Activated CD4-positive, alpha-beta T cell treated with anti-CD3 and anti-CD28 coated beads for 48 hours (primary cell): Measurements from ENCODE around the gene UPK1A.

Source experiments
- DNase-seq: peaks from one replicate; pipeline ENCODE4 v3.0.0-alpha.2; 2020

UPK1A gene

GRCh38 chr19:35666251-35666913, at the start of gene UPK1A:
TSS of gene UPK1A (plus strand) at chr19:35666517. CDS start at chr19:35666813, 296 bp downstream.
- DNase-seq = no peak

GRCh38 chr19:35618857-35619256, 47.5 kb upstream of the UPK1A start:
- DNase-seq = no peak

GRCh38 chr19:35619290-35619923, 46.9 kb upstream of the UPK1A start:
- DNase-seq = no peak

GRCh38 chr19:35620001-35620400, 46.3 kb upstream of the UPK1A start:
- no peak for DNase-seq

- DNase-seq = no peak
Measured at GRCh38 chr19:35621708-35622107, 44.6 kb upstream of the UPK1A start.

GRCh38 chr19:35622750-35623149, 43.6 kb upstream of the UPK1A start:
- no peak for DNase-seq

GRCh38 chr19:35623327-35624010, 42.8 kb upstream of the UPK1A start:
- no peak for DNase-seq

GRCh38 chr19:35628264-35628564, 38.1 kb upstream of the UPK1A start:
- no peak for DNase-seq

- DNase-seq = peak; percentile 97
Measured at GRCh38 chr19:35628565-35629331, 37.6 kb upstream of the UPK1A start, which contains the start of gene RBM42. TSS of gene RBM42 (plus strand) at chr19:35629036. CDS start at chr19:35629154, 118 bp downstream.

- DNase-seq = no peak
Measured at GRCh38 chr19:35629332-35629633, 37.0 kb upstream of the UPK1A start.

- no peak for DNase-seq
Measured at GRCh38 chr19:35633727-35634440, 32.4 kb upstream of the UPK1A start.

- DNase-seq = no peak
Measured at GRCh38 chr19:35636651-35637050, 29.7 kb upstream of the UPK1A start.

GRCh38 chr19:35637165-35637564, 29.2 kb upstream of the UPK1A start:
- DNase-seq = no peak

- DNase-seq = no peak
Measured at GRCh38 chr19:35639321-35639639, 27.0 kb upstream of the UPK1A start.

- no peak for DNase-seq
Measured at GRCh38 chr19:35639863-35640262, 26.5 kb upstream of the UPK1A start.

GRCh38 chr19:35641515-35642151, 24.7 kb upstream of the UPK1A start, which contains the start of gene ETV2:
TSS of gene ETV2 (plus strand) at chr19:35641745. CDS start at chr19:35642461, 716 bp downstream.
- peak; percentile 51 for DNase-seq

GRCh38 chr19:35642312-35642711, 24.0 kb upstream of the UPK1A start:
- no peak for DNase-seq

GRCh38 chr19:35642798-35643254, 23.5 kb upstream of the UPK1A start:
- no peak for DNase-seq

GRCh38 chr19:35643255-35644205, 22.8 kb upstream of the UPK1A start:
- DNase-seq = peak; percentile 85

- DNase-seq = peak; percentile 98
Measured at GRCh38 chr19:35644206-35644986, 21.9 kb upstream of the UPK1A start.
